ENCODE results near the gene HOXA6. TPM values are rescaled to one million over a fixed set of nuclear protein-coding genes. Genes with fewer than 3 reads are reported as not detected.
A peak's percentile ranks its signal among the peaks of the same experiment; 100 is the strongest.

The HOXA6 gene
- total and polyA plus RNA-seq, 2 donors (not counting 1 experiment from before 2014, with no cell fraction given): 0.18 to 0.49 TPM

DNA sequence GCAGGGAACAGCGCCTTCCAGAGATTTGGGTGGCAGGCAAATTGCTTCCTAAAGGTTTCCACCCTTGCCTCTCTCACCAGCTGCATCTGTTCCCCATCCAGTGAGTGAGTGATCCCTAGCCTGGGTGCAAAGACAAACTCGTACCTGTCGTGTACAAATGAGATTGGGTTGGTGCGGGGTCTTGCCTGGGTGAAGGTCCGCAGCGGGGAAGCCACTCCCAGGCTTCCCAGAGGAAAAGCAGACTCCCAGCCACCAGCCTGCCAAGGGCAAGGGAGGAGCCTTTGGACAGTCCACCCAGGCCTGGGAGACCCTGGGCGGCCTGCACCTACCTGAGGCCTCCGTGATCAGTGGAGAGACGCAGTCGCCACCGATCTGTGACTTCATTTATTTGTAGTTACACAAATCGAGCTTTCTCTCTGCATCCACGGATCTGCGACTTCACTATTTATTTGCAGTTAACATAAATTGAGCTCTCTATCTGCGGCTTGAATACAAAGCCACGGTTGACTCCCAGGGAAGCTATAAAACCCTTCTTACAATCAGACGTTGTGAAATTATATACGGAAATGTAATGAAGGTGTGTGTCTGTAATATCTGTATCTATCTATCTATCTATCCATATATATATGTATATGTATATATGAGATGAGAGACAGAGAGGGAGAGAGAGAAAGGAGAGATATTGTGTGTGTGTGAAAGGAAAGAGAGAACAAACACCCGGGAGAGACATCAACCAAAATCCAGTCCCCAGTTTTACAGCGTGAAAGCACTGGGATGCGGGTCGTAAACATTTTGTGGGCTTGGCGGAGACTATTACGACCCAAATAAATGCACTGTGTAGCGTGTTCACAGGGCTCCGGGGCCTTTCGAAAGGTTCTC, 11.9 kb upstream of the HOXA6 start:
- TF ChIP-seq, protein P1, sequence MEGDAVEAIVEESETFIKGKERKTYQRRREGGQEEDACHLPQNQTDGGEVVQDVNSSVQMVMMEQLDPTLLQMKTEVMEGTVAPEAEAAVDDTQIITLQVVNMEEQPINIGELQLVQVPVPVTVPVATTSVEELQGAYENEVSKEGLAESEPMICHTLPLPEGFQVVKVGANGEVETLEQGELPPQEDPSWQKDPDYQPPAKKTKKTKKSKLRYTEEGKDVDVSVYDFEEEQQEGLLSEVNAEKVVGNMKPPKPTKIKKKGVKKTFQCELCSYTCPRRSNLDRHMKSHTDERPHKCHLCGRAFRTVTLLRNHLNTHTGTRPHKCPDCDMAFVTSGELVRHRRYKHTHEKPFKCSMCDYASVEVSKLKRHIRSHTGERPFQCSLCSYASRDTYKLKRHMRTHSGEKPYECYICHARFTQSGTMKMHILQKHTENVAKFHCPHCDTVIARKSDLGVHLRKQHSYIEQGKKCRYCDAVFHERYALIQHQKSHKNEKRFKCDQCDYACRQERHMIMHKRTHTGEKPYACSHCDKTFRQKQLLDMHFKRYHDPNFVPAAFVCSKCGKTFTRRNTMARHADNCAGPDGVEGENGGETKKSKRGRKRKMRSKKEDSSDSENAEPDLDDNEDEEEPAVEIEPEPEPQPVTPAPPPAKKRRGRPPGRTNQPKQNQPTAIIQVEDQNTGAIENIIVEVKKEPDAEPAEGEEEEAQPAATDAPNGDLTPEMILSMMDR (IDR thresholded peaks at IDR 0.05): no peak
- no peak for TF ChIP-seq EZH2 (IDR thresholded peaks at IDR 0.05; ENCODE audit: borderline replicate concordance, insufficient read depth, low read depth, low read length, poor library complexity, severe bottlenecking)
- intact Hi-C loops (cut with micrococcal nuclease): loop anchor here (2.0 to 10.0 kb wide), 4 partner anchors 41 to 1082 kb away; partner anchors contain the start of gene HOXA13
- DNase-seq (peak; percentile 51), ATAC-seq (ENCODE audit: low read depth) (no peak)
- CTCF ChIA-PET: interaction anchor here (0.9 to 1.7 kb wide), 8 partner anchors 8 to 794 kb away, joined by 3 to 10 read pairs (median 4); partner anchors contain the start of gene HOXA10
- Mint-ChIP-seq H3K4me3 (peak overlapping the region; percentile 86), H3K27ac (no peak overlapping the region), H3K27me3 (peaks cover 74% of the 10 kb centered on the region), H3K9me3 (ENCODE audit: insufficient read depth) (no peaks in the 10 kb centered on the region), H3K4me1 (peaks cover 38% of the 10 kb centered on the region)
- Histone ChIP-seq H3K27me3 (replicated peaks in 1 of 4; ENCODE audit: control extremely low read depth in 1 of 4, control insufficient read depth in 3 of 4, insufficient read depth in 4 of 4, low read length in 3 of 4) (peaks cover 1 to 88% (median 77%) of the 10 kb centered on the region in 4 experiments), H3K4me2 (replicated peaks; ENCODE audit: low read depth, low read length, poor library complexity, severe bottlenecking) (peak overlapping the region; percentile 99), H3K27ac (ENCODE audit: low read length in 2 of 2) (no peak overlapping the region), H2AFZ (ENCODE audit: insufficient read depth, low read depth, low read length, poor library complexity, severe bottlenecking) (peak overlapping the region; percentile 92), H3K4me3 (ENCODE audit: control extremely low read depth in 1 of 5, extremely low read depth in 1 of 5, insufficient read depth in 1 of 5, low read depth in 2 of 5, low read length in 4 of 5) (peak overlapping the region in 2 of 5 experiments; percentile 62 to 76), H3K79me2 (ENCODE audit: control insufficient read depth, insufficient read depth, low read length) (no peaks in the 10 kb centered on the region), H4K20me1 (ENCODE audit: control insufficient read depth, insufficient read depth, low read length, poor library complexity, severe bottlenecking) (no peaks in the 10 kb centered on the region), H3K9me3 (ENCODE audit: control extremely low read depth in 1 of 3, control insufficient read depth in 2 of 3, insufficient read depth in 1 of 3, low read length in 2 of 3) (peaks cover 0 to 76% (median 16%) of the 10 kb centered on the region in 3 donors), H3K36me3 (replicated peaks in 1 of 2; ENCODE audit: control extremely low read depth in 1 of 2, control insufficient read depth in 1 of 2, extremely low read depth in 1 of 2, insufficient read depth in 2 of 2, low read length in 1 of 2) (no peaks in the 10 kb centered on the region), H3K4me1 (ENCODE audit: control insufficient read depth in 2 of 2, insufficient read depth in 2 of 2, low read length in 2 of 2) (peaks cover 55 to 60% of the 10 kb centered on the region in 2 donors), H3K9ac (ENCODE audit: low read length) (peak overlapping the region; percentile 74)
- 29% methylated on average over 23 of the region's 27 CpGs for WGBS (ENCODE audit: insufficient coverage)
- POLR2A ChIA-PET: no interaction called here

Data from B cell (primary cell).